B cell (primary cell): ENCODE data around the gene HTR3E. TPM values are rescaled to one million over a fixed set of nuclear protein-coding genes. Genes with fewer than 3 reads are reported as not detected.

ENCODE experiments used
- ATAC-seq: fragments of 200-7000 bp; cut with Tn5 transposase; one replicate; pipeline ENCODE4 v1.10.0; 2021; ENCODE audit warnings: low read depth, mild to moderate bottlenecking, moderate number of reproducible peaks, moderate library complexity
- CTCF ChIA-PET: fragments of 350-600 bp; sonication (Branson Sonifier 250); formaldehyde crosslinking; loops from one replicate; lab custom pipeline; 2021; ENCODE audit warnings: antibody characterized with exemption, inconsistent platforms; lab: Charles Lee
- POLR2A ChIA-PET: fragments of 350-600 bp; sonication (Branson Sonifier 250); formaldehyde crosslinking; loops from one replicate; lab custom pipeline; 2021; ENCODE audit warnings: antibody characterized with exemption; lab: Charles Lee
- DNase-seq: peaks from one replicate; pipeline ENCODE4 v3.0.0; 2013
- H2AFZ ChIP-seq: 2 replicates; pipeline ENCODE4 v1.6.1; 2012; ENCODE audit warnings: mild to moderate bottlenecking, low read depth, low read length; ENCODE audit not compliant: insufficient read depth, poor library complexity, severe bottlenecking
- H3K27ac ChIP-seq, 2 donors: 1 replicate in 1 of 2; 2 replicates in 1 of 2; pipeline ENCODE4 v1.5.1; 2012 to 2013; ENCODE audit warnings: low read length in 2 of 2, mild to moderate bottlenecking in 2 of 2, moderate library complexity in 1 of 2
- H3K27me3 ChIP-seq, 4 experiments: fragments of 200-600 bp in 1 of 4; sonication (generic) in 1 of 4; replicated peaks in 1 of 4; 1 replicate in 2 of 4; 2 replicates in 2 of 4; pipeline versions ENCODE4 v1.6.1 to v1.7.0; 2013 to 2016; ENCODE audit warnings: low read length in 3 of 4, mild to moderate bottlenecking in 2 of 4, mixed read lengths in 1 of 4, moderate library complexity in 1 of 4; ENCODE audit not compliant: insufficient read depth in 4 of 4, control insufficient read depth in 3 of 4; ENCODE audit errors: control extremely low read depth in 1 of 4
- H3K36me3 ChIP-seq, 2 experiments: replicated peaks in 1 of 2; 1 replicate in 1 of 2; 2 replicates in 1 of 2; pipeline versions ENCODE4 v1.6.1 to v1.7.1; 2013; ENCODE audit warnings: low read length in 1 of 2; ENCODE audit not compliant: insufficient read depth in 2 of 2, control insufficient read depth in 1 of 2; ENCODE audit errors: control extremely low read depth in 1 of 2, extremely low read depth in 1 of 2
- H3K4me1 ChIP-seq, 2 donors: fragments of 200-600 bp in 1 of 2; sonication (generic) in 1 of 2; 1 replicate in 1 of 2; 2 replicates in 1 of 2; pipeline versions ENCODE4 v1.5.1 to v1.6.1; 2013 to 2017; ENCODE audit warnings: low read length in 2 of 2; ENCODE audit not compliant: control insufficient read depth in 2 of 2, insufficient read depth in 2 of 2
- H3K4me2 ChIP-seq: replicated peaks from 2 replicates; pipeline ENCODE3; 2012; ENCODE audit warnings: mild to moderate bottlenecking, low read depth, low read length; ENCODE audit not compliant: poor library complexity, severe bottlenecking
- H3K4me3 ChIP-seq, 5 experiments: fragments of 200-600 bp in 1 of 5; sonication (generic) in 1 of 5; 1 replicate in 3 of 5; 2 replicates in 2 of 5; pipeline versions ENCODE4 v1.5.1 to v1.7.0; 2011 to 2016; ENCODE audit warnings: low read length in 4 of 5, mild to moderate bottlenecking in 4 of 5, low read depth in 2 of 5, control low read depth in 1 of 5, moderate library complexity in 1 of 5; ENCODE audit not compliant: insufficient read depth in 1 of 5; ENCODE audit errors: control extremely low read depth in 1 of 5, extremely low read depth in 1 of 5
- H3K79me2 ChIP-seq: fragments of 200-600 bp; sonication (generic); one replicate; pipeline ENCODE4 v1.6.0; 2016; ENCODE audit warnings: low read length; ENCODE audit not compliant: control insufficient read depth, insufficient read depth
- H3K9ac ChIP-seq: fragments of 200-600 bp; sonication (generic); 2 replicates; pipeline ENCODE4 v1.6.1; 2017; ENCODE audit warnings: mild to moderate bottlenecking, low read length, moderate library complexity
- H3K9me3 ChIP-seq, 3 donors: one replicate each; pipeline versions ENCODE4 v1.6.1 to v1.7.1; 2013; ENCODE audit warnings: low read length in 2 of 3; ENCODE audit not compliant: control insufficient read depth in 2 of 3, insufficient read depth in 1 of 3; ENCODE audit errors: control extremely low read depth in 1 of 3
- H4K20me1 ChIP-seq: 2 replicates; pipeline ENCODE4 v1.6.0; 2012; ENCODE audit warnings: mild to moderate bottlenecking, low read length; ENCODE audit not compliant: insufficient read depth, control insufficient read depth, poor library complexity, severe bottlenecking
- H3K27ac Mint-ChIP-seq: one replicate; pipeline ENCODE4 v1.8.0; 2021; ENCODE audit warnings: mixed read lengths
- H3K27me3 Mint-ChIP-seq: one replicate; pipeline ENCODE4 v1.8.0; 2021; ENCODE audit warnings: mixed read lengths
- H3K4me1 Mint-ChIP-seq: one replicate; pipeline ENCODE4 v1.8.0; 2021; ENCODE audit warnings: mixed read lengths
- H3K4me3 Mint-ChIP-seq: one replicate; pipeline ENCODE4 v1.8.0; 2021; ENCODE audit warnings: mixed read lengths
- H3K9me3 Mint-ChIP-seq: one replicate; pipeline ENCODE4 v1.8.0; 2022; ENCODE audit warnings: mixed read lengths; ENCODE audit not compliant: insufficient read depth
- CTCF ChIP-seq: fragments of 200-600 bp; IDR thresholded peaks from one replicate; pipeline ENCODE4 v1.8.0; 2022; ENCODE audit warnings: antibody characterized with exemption, mild to moderate bottlenecking
- EZH2 ChIP-seq: IDR thresholded peaks from 2 replicates; pipeline ENCODE4 v1.6.1; 2012; ENCODE audit warnings: borderline replicate concordance, low read depth, mild to moderate bottlenecking, moderate library complexity, low read length; ENCODE audit not compliant: insufficient read depth, poor library complexity, severe bottlenecking
- WGBS: methylation state at CpG from one replicate; pipeline ENCODE4 v1.1.5; 2013; ENCODE audit warnings: missing lambda C conversion rate; ENCODE audit not compliant: insufficient coverage; 5-methylcytosine and 5-hydroxymethylcytosine counted together
- intact Hi-C: fragments of 100-400 bp; cut with micrococcal nuclease; formaldehyde crosslinking; loops from one replicate; pipeline ENCODE4 v1.10.0; 2022
- polyA plus RNA-seq: library from polyadenylated mRNA; depleted of rRNA; stranded (reverse); fragments of >200 nt; gene quantifications from 2 replicates; pipeline ENCODE4 v1.2.3, GENCODE V29; 2012
- total RNA-seq, 2 donors: library from RNA; stranded (reverse); fragments of 120-200 nt in 1 of 2; gene quantifications; 1 replicate in 1 of 2; 2 replicates in 1 of 2; pipeline versions ENCODE4 v1.2.3 to v1.2.4, GENCODE V29; 2013 to 2022

The HTR3E gene
- total and polyA plus RNA-seq, 2 donors (not counting 1 experiment from before 2014, with no cell fraction given): not detected

- CTCF ChIA-PET: interaction anchor here (1.0 to 3.0 kb wide), 3 partner anchors 11 to 271 kb away, joined by 3 to 15 read pairs (median 7); partner anchors contain the start of gene PARL
- Histone ChIP-seq H3K9me3 (no peaks in the 10 kb centered on the region), H3K27me3 (no peaks in the 10 kb centered on the region), H4K20me1 (peaks cover 41% of the 10 kb centered on the region), H3K4me2 (peak overlapping the region; percentile 86), H3K36me3 (peaks cover 0 to 2% of the 10 kb centered on the region in 2 experiments), H3K4me3 (peak overlapping the region; percentile 70 to 81 (median 76)), H2AFZ (peak overlapping the region; percentile 89), H3K9ac (peak overlapping the region; percentile 86), H3K79me2 (peaks cover 48% of the 10 kb centered on the region), H3K27ac (peak overlapping the region; percentile 16 to 73), H3K4me1 (peaks cover 13 to 34% of the 10 kb centered on the region in 2 donors)
- intact Hi-C loops: loop anchor here (1.0 kb wide), 3 partner anchors 18 to 29 kb away; partner anchors contain the start of genes AP2M1 and EIF2B5
- Mint-ChIP-seq H3K9me3 (no peaks in the 10 kb centered on the region), H3K4me1 (peaks cover 36% of the 10 kb centered on the region), H3K27ac (peak overlapping the region; percentile 87), H3K27me3 (no peaks in the 10 kb centered on the region), H3K4me3 (peak overlapping the region; percentile 95)
- WGBS: 1% methylated on average over 44 of the region's 47 CpGs
- POLR2A ChIA-PET: interaction anchor here (0.7 kb wide), 3 partner anchors 18 to 22 kb away, joined by 3 to 5 read pairs (median 4); partner anchors contain the start of gene EIF2B5
- DNase-seq (no peak), ATAC-seq (peak; percentile 54)
- TF ChIP-seq CTCF (no peak), EZH2 (no peak)
These were observed 59.0 kb downstream of the HTR3E start for GRCh38 chr3:184155644-184156521.

- no peaks in the 10 kb centered on the region for H3K27me3 Mint-ChIP-seq
- peak overlapping the region; percentile 87 for H3K27ac Mint-ChIP-seq
- H3K9me3 ChIP-seq: no peaks in the 10 kb centered on the region
- ChIA-PET POLR2A (no interaction called here), CTCF (interaction anchor here (3.0 kb wide), 1 partner anchor 272 kb away, joined by 7 read pairs; the partner anchor contains the start of gene PARL)
- intact Hi-C loops: no loop called here
- H3K9ac ChIP-seq: peak overlapping the region; percentile 86
- peak overlapping the region; percentile 95 for H3K4me3 Mint-ChIP-seq
- no peaks in the 10 kb centered on the region for H3K27me3 ChIP-seq
- no peak for TF ChIP-seq CTCF
- no peak for TF ChIP-seq EZH2
- H3K4me2 ChIP-seq: peak overlapping the region; percentile 86
- H3K4me1 Mint-ChIP-seq: peaks cover 39% of the 10 kb centered on the region
- DNase-seq: peak; percentile 20
- no peak for ATAC-seq
- H3K9me3 Mint-ChIP-seq: no peaks in the 10 kb centered on the region
- peak overlapping the region in 1 of 2 donors; percentile 73 for H3K27ac ChIP-seq
- peak overlapping the region; percentile 89 for H2AFZ ChIP-seq
- peaks cover 13 to 34% of the 10 kb centered on the region in 2 donors for H3K4me1 ChIP-seq
- H4K20me1 ChIP-seq: peaks cover 48% of the 10 kb centered on the region
- peaks cover 54% of the 10 kb centered on the region for H3K79me2 ChIP-seq
- H3K4me3 ChIP-seq: peak overlapping the region; percentile 21 to 81 (median 72)
- peaks cover 0 to 2% of the 10 kb centered on the region in 2 experiments for H3K36me3 ChIP-seq
- WGBS: 7% methylated on average over 3 of the region's 6 CpGs
These were observed 59.7 kb downstream of the HTR3E start for GRCh38 chr3:184156522-184156955.
